Stimulated activated CD4-positive, alpha-beta T cell treated with anti-CD3 and anti-CD28 coated beads, Interleukin-12 subunit alpha, Interleukin-12 subunit beta, amount 100 ng/mL, for 4 hours (primary cell): ENCODE measurements around the gene CHN2.
"Not testable (repeated sequence)": the region's sequence is repeated elsewhere in the genome, so short reads cannot be mapped to it uniquely, and the experiment has no call there.

Source experiments
- DNase-seq: peaks from one replicate; pipeline ENCODE4 v3.0.0-alpha.2; 2020

CHN2 gene

GRCh38 chr7:29190349-29191045 lies 4.1 kb upstream of the CHN2 start:
- no peak for DNase-seq

- DNase-seq: no peak
Measured at GRCh38 chr7:29192323-29192722, 2.3 kb upstream of the CHN2 start.

- DNase-seq: no peak
Measured at GRCh38 chr7:29192811-29193210, 1.8 kb upstream of the CHN2 start.

- no peak for DNase-seq
Measured at GRCh38 chr7:29193316-29194205, 1.0 kb upstream of the CHN2 start.

- no peak for DNase-seq
Measured at GRCh38 chr7:29194206-29194593, 375 bp upstream of the CHN2 start.

- no peak for DNase-seq
Measured at GRCh38 chr7:29196191-29196590, 1.6 kb downstream of the CHN2 start.

- no peak for DNase-seq
Measured at GRCh38 chr7:29196971-29197595, 2.5 kb downstream of the CHN2 start.

GRCh38 chr7:29197916-29198315 lies 3.3 kb downstream of the CHN2 start:
- DNase-seq: no peak

GRCh38 chr7:29199776-29200175 lies 5.2 kb downstream of the CHN2 start:
- no peak for DNase-seq

GRCh38 chr7:29202651-29203069 lies 8.1 kb downstream of the CHN2 start:
- no peak for DNase-seq

- DNase-seq: no peak
Measured at GRCh38 chr7:29204491-29205272, 10.1 kb downstream of the CHN2 start.

GRCh38 chr7:29207162-29207801 lies 12.7 kb downstream of the CHN2 start:
- DNase-seq: no peak

- DNase-seq: no peak
Measured at GRCh38 chr7:29208410-29209250, 14.1 kb downstream of the CHN2 start.

GRCh38 chr7:29209745-29210144 lies 15.2 kb downstream of the CHN2 start:
- no peak for DNase-seq

- DNase-seq: not testable (repeated sequence)
Measured at GRCh38 chr7:29212736-29213135, 18.2 kb downstream of the CHN2 start.

GRCh38 chr7:29214056-29214455 lies 19.5 kb downstream of the CHN2 start:
- DNase-seq: no peak

- no peak for DNase-seq
Measured at GRCh38 chr7:29214816-29215215, 20.2 kb downstream of the CHN2 start.

- no peak for DNase-seq
Measured at GRCh38 chr7:29216128-29216527, 21.6 kb downstream of the CHN2 start.

GRCh38 chr7:29217113-29217512 lies 22.5 kb downstream of the CHN2 start:
- DNase-seq: no peak

GRCh38 chr7:29224726-29225125 lies 30.2 kb downstream of the CHN2 start:
- no peak for DNase-seq

GRCh38 chr7:29228289-29229011 lies 33.9 kb downstream of the CHN2 start:
- no peak for DNase-seq
